ENCODE results near the gene MUC6.
A peak's percentile ranks its signal among the peaks of the same experiment; 100 is the strongest.

- TF ChIP-seq CTCF (IDR thresholded peaks at IDR 0.05 in 8 of 11, conservative IDR thresholded peaks at IDR 0.05 in 3 of 11) (no peak), POLR2A (IDR thresholded peaks at IDR 0.05) (no peak), POLR2AphosphoS5 (IDR thresholded peaks at IDR 0.05) (peak; percentile 45 to 68 (median 51))
Observed at GRCh38 chr11:1012740-1013630, 23.5 kb downstream of the MUC6 start.
